HEK293T (cell line): ENCODE measurements around the gene DCST2.

ENCODE experiments used
- CTCF ChIA-PET: fragments of 350-600 bp; formaldehyde crosslinking; extraction: SDS; loops from one replicate; lab custom pipeline; 2021; ENCODE audit warnings: antibody characterized with exemption, inconsistent platforms; lab: Yijun Ruan, JAX
- POLR2A ChIA-PET: fragments of 350-600 bp; formaldehyde crosslinking; extraction: SDS; loops from one replicate; lab custom pipeline; 2020; ENCODE audit warnings: antibody characterized with exemption, inconsistent platforms; lab: Yijun Ruan, JAX
- DNase-seq: peaks from one replicate; pipeline ENCODE4 v3.0.0; 2012; ENCODE audit warnings: mixed read lengths; ENCODE audit errors: extremely low spot score
- ARNT ChIP-seq: fragments of 450-650 bp; IDR thresholded peaks from 2 replicates; pipeline ENCODE4 v1.6.1; 2017; ENCODE audit warnings: mild to moderate bottlenecking
- BHLHE40 ChIP-seq: fragments of 450-650 bp; IDR thresholded peaks from 2 replicates; pipeline ENCODE4 v1.6.1; 2016; ENCODE audit warnings: mild to moderate bottlenecking, moderate library complexity, borderline replicate concordance
- CTBP1 ChIP-seq: fragments of 450-650 bp; IDR thresholded peaks from 2 replicates; pipeline ENCODE4 v1.6.1; 2016; ENCODE audit warnings: borderline replicate concordance
- ELF4 ChIP-seq: fragments of 450-650 bp; IDR thresholded peaks from 2 replicates; pipeline ENCODE4 v1.6.1; 2017; ENCODE audit warnings: antibody characterized with exemption
- FOXA1 ChIP-seq: fragments of 450-650 bp; IDR thresholded peaks from 2 replicates; pipeline ENCODE4 v1.6.1; 2016; ENCODE audit warnings: mild to moderate bottlenecking
- FOXK2 ChIP-seq: fragments of 450-650 bp; IDR thresholded peaks from 2 replicates; pipeline ENCODE4 v1.6.1; 2016; ENCODE audit warnings: mild to moderate bottlenecking
- FOXM1 ChIP-seq: fragments of 450-650 bp; IDR thresholded peaks from 2 replicates; pipeline ENCODE4 v1.6.1; 2017; ENCODE audit warnings: mild to moderate bottlenecking, borderline replicate concordance
- HDGF ChIP-seq: fragments of 450-650 bp; IDR thresholded peaks from 2 replicates; pipeline ENCODE4 v1.6.1; 2017; ENCODE audit warnings: antibody characterized with exemption, borderline replicate concordance
- L3MBTL2 ChIP-seq: fragments of 450-650 bp; conservative IDR thresholded peaks from 2 replicates; pipeline ENCODE4 v1.6.1; 2016; ENCODE audit warnings: mild to moderate bottlenecking
- LEF1 ChIP-seq: fragments of 450-650 bp; IDR thresholded peaks from 2 replicates; pipeline ENCODE4 v1.6.1; 2017; ENCODE audit warnings: mild to moderate bottlenecking, borderline replicate concordance
- NFRKB ChIP-seq: fragments of 450-650 bp; IDR thresholded peaks from 2 replicates; pipeline ENCODE4 v1.6.1; 2016; ENCODE audit warnings: mild to moderate bottlenecking, moderate library complexity
- PKNOX1 ChIP-seq: fragments of 450-650 bp; IDR thresholded peaks from 2 replicates; pipeline ENCODE4 v1.6.1; 2016
- SP1 ChIP-seq: fragments of 450-650 bp; IDR thresholded peaks from 2 replicates; pipeline ENCODE4 v1.6.1; 2017
- SUZ12 ChIP-seq: fragments of 450-650 bp; IDR thresholded peaks from 2 replicates; pipeline ENCODE4 v1.6.1; 2016; ENCODE audit warnings: mild to moderate bottlenecking
- TARDBP ChIP-seq: fragments of 450-650 bp; IDR thresholded peaks from 2 replicates; pipeline ENCODE4 v1.6.1; 2016
- ZNF384 ChIP-seq: fragments of 450-650 bp; IDR thresholded peaks from 2 replicates; pipeline ENCODE4 v1.6.1; 2016

Gene DCST2

DNA sequence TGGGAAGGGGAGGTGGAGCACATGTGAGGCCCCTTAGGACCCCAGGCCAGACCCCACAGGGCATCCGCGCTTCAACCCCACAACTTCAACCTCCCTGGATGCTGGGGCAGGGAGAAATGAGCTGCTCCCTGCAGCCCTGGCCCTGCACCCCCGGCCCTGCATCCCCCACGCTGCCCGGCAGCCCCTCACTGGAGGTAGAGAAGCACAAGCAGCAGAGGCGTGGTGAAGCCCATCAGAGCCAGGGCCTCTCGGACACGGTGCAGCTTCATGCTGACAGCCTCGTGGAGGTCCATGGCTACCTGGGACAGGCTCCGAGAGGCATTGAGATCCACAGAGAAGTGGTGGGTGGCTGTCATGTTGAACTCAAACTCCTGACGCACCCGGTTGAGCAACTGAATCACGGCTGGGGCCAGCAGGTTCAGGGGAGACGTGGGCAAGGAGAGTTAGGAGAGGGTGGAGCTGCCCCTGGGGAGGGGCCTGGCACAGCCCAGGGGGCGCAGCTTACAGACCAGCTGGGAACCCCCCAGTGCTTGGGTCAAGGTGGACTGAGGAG lies 3.3 kb downstream of the DCST2 start:
- CTCF ChIA-PET: interaction anchor here (0.8 kb wide), 1 partner anchor 13 kb away, joined by 4 read pairs; no protein-coding TSS in a partner anchor
- no peak for DNase-seq
- no peak for TF ChIP-seq ARNT
- no peak for TF ChIP-seq FOXA1
- no peak for TF ChIP-seq SUZ12
- no peak for TF ChIP-seq L3MBTL2
- TF ChIP-seq HDGF: no peak
- POLR2A ChIA-PET: no interaction called here

GRCh38 chr1:155029513-155030242 lies 3.9 kb downstream of the DCST2 start:
- ChIA-PET POLR2A (no interaction called here), CTCF (no interaction called here)
- no peak for DNase-seq
- TF ChIP-seq BHLHE40 (no peak), SUZ12 (no peak), CTBP1 (no peak), LEF1 (no peak)

GRCh38 chr1:155026588-155026987 lies 7.0 kb downstream of the DCST2 start:
- ChIA-PET CTCF (interaction anchor here (1.4 kb wide), 1 partner anchor 9 kb away, joined by 12 read pairs; no protein-coding TSS in a partner anchor), POLR2A (no interaction called here)
- TF ChIP-seq LEF1 (no peak), CTBP1 (no peak), L3MBTL2 (no peak), FOXK2 (no peak), ARNT (no peak), BHLHE40 (no peak), ZNF384 (no peak), HDGF (no peak), SUZ12 (no peak), FOXM1 (no peak), ELF4 (no peak), PKNOX1 (no peak), TARDBP (no peak), NFRKB (no peak), SP1 (no peak), FOXA1 (no peak)
- DNase-seq: no peak

GRCh38 chr1:155026154-155026553 lies 7.4 kb downstream of the DCST2 start:
- ChIA-PET POLR2A (no interaction called here), CTCF (interaction anchor here (1.4 kb wide), 1 partner anchor 9 kb away, joined by 12 read pairs; no protein-coding TSS in a partner anchor)
- TF ChIP-seq HDGF (no peak), FOXA1 (no peak), BHLHE40 (no peak), LEF1 (no peak), SP1 (no peak), SUZ12 (no peak), ZNF384 (no peak), L3MBTL2 (no peak), FOXM1 (no peak), FOXK2 (no peak), ELF4 (no peak), ARNT (no peak), NFRKB (no peak), PKNOX1 (no peak)
- no peak for DNase-seq

DNA sequence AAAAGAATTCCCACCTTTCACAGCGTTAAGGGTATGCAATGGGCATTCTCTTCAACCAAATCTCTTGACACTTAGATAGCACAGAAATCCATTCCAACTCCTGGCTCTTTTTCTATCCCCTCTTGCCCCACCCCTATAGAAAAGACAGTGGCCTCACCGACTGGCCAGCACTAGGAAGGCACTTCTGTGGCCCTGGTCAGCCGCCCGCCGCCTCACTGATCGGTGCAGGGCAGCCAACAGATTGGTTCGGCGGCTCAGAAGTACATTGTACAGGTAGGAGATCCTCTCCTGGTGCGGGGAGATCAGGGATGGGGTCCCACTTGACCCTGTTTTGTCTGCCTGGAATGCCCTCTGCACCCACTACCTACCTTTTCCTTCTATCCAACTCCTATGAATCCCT lies 9.3 kb downstream of the DCST2 start:
- CTCF ChIA-PET: no interaction called here
- POLR2A ChIA-PET: no interaction called here
- no peak for DNase-seq
- TF ChIP-seq CTBP1: no peak
- no peak for TF ChIP-seq ARNT
- no peak for TF ChIP-seq FOXK2
- no peak for TF ChIP-seq PKNOX1
- no peak for TF ChIP-seq ZNF384
- no peak for TF ChIP-seq ELF4
- no peak for TF ChIP-seq SP1
- no peak for TF ChIP-seq FOXA1
- no peak for TF ChIP-seq SUZ12
- no peak for TF ChIP-seq LEF1
- no peak for TF ChIP-seq TARDBP
- no peak for TF ChIP-seq HDGF
- TF ChIP-seq FOXM1: no peak

- ChIA-PET POLR2A (interaction anchor here (0.9 kb wide), 1 partner anchor 62 kb away, joined by 3 read pairs; the partner anchor contains the start of gene PYGO2), CTCF (interaction anchor here (0.5 to 0.9 kb wide), 2 partner anchors 11 to 40 kb away, joined by 3 read pairs; partner anchors contain the start of gene EFNA4)
- no peak for DNase-seq
- no peak for TF ChIP-seq HDGF
These were observed 10.0 kb downstream of the DCST2 start for GRCh38 chr1:155023627-155024026.
